HUES64 (cell line): ENCODE measurements around the gene PTPRM.

Source experiments
- H3K27ac ChIP-seq: 2 replicates; pipeline ENCODE4 v1.7.0; 2013; ENCODE audit warnings: low read depth, low read length, inconsistent platforms
- H3K27me3 ChIP-seq: 2 replicates; pipeline ENCODE4 v1.6.1; 2013; ENCODE audit warnings: mild to moderate bottlenecking, low read length; ENCODE audit not compliant: insufficient read depth
- H3K36me3 ChIP-seq: 2 replicates; pipeline ENCODE4 v1.6.1; 2013; ENCODE audit warnings: mild to moderate bottlenecking, low read length; ENCODE audit not compliant: insufficient read depth
- H3K4me1 ChIP-seq: 2 replicates; pipeline ENCODE4 v1.6.1; 2013; ENCODE audit warnings: mild to moderate bottlenecking, low read length, moderate library complexity; ENCODE audit not compliant: insufficient read depth
- H3K4me3 ChIP-seq: 2 replicates; pipeline ENCODE4 v1.5.1; 2013; ENCODE audit warnings: mild to moderate bottlenecking, low read length, moderate library complexity
- H3K9ac ChIP-seq: 2 replicates; pipeline ENCODE4 v1.6.1; 2013; ENCODE audit warnings: mild to moderate bottlenecking, low read depth, low read length
- H3K9me3 ChIP-seq: 2 replicates; pipeline ENCODE4 v1.6.1; 2013; ENCODE audit warnings: low read depth, low read length; ENCODE audit not compliant: insufficient read depth
- WGBS: fragments of 150-250, 120-280 bp; methylation state at CpG from one replicate; pipeline ENCODE4 v1.1.7; 2013; ENCODE audit warnings: missing lambda C conversion rate; 5-methylcytosine and 5-hydroxymethylcytosine counted together

PTPRM gene

DNA sequence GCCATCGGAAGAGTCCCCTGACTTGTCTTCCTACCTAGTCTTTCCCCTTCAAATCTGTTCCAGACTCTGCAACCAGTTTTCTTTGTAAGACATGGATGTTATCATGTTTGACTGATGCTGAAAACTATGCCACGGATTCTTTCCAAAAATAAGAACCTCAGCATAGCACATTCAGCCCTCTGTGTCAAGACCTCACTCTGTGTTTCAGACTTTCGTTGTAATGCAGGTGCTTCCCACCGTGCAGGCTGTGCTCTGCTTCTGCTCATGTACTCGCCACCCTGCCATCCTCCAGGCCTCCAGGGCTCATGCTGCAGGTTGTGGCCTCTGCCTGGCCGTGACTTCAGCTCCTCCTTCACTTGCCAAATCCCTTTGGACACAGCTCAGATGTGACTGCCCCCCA, 695.1 kb downstream of the PTPRM start:
- Histone ChIP-seq H3K27me3 (no peaks in the 10 kb centered on the region), H3K9ac (no peak overlapping the region), H3K4me1 (peaks cover 12% of the 10 kb centered on the region; the same call in 1 of the 2 replicates), H3K4me3 (no peak overlapping the region), H3K36me3 (no peaks in the 10 kb centered on the region), H3K27ac (no peak overlapping the region), H3K9me3 (no peaks in the 10 kb centered on the region)
- whole genome bisulfite sequencing = 85% methylated on average over 6 of the region's 6 CpGs

- H3K9ac ChIP-seq = no peak overlapping the region
- no peaks in the 10 kb centered on the region for H3K9me3 ChIP-seq
- H3K4me3 ChIP-seq = no peak overlapping the region
- H3K4me1 ChIP-seq = peaks cover 12% of the 10 kb centered on the region; the same call in 1 of the 2 replicates
- no peaks in the 10 kb centered on the region for H3K36me3 ChIP-seq
- H3K27ac ChIP-seq = no peak overlapping the region
- H3K27me3 ChIP-seq = no peaks in the 10 kb centered on the region
- WGBS = 95% methylated on average over 4 of the region's 5 CpGs
These were observed 697.0 kb downstream of the PTPRM start for GRCh38 chr18:8264116-8264515.

DNA sequence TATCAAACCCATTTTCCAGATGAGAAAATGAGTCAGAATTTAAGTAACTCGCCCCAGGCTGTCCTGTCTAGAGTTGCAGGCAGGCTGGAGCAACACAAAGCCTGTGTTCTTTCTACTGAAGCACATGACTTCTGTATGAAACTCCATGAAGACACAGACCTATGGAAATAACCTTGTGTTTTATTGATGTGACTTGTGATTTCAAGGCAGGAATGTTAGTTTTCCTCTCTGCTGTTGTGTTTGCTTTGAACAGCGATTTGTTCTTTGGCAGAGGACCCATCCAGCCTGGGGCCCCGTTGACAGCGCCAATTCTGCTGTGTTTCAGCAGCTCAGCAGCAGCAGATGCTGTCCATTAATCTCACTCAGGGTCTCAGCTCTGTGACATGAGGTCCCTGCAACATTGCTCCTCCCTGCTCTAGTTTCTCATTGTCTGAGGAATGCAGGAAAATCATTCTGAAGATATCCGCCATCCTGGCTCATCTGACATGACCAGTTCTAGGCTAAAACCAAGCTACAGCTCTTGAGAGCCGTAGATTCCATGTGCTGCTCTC, 697.8 kb downstream of the PTPRM start:
- Histone ChIP-seq H3K36me3 (no peaks in the 10 kb centered on the region), H3K27me3 (no peaks in the 10 kb centered on the region), H3K27ac (no peak overlapping the region), H3K9ac (no peak overlapping the region), H3K4me3 (no peak overlapping the region), H3K9me3 (no peaks in the 10 kb centered on the region), H3K4me1 (peaks cover 10% of the 10 kb centered on the region; the same call in 1 of the 2 replicates)
- WGBS = 95% methylated on average over 6 of the region's 6 CpGs

DNA sequence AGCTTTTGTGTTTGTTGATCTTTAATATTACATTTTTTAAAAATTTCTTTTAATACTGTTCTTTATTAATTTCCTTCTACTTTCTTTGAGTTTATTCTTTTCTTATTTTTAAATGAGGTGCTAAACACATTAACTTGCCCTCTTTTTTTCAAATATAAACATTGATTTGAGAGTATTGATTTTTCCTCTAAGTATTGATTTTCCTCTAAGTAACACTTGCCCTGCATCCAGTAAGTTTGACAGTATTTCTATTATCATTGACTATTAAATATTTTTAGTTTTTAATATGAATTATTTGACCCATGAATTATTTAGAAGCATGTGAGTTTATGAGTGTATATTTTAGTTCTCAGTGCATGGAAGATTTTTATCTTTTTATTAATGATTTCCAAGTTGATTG, 705.1 kb downstream of the PTPRM start:
- Histone ChIP-seq H3K27ac (no peak overlapping the region), H3K9me3 (no peaks in the 10 kb centered on the region), H3K4me1 (no peaks in the 10 kb centered on the region), H3K36me3 (no peaks in the 10 kb centered on the region), H3K4me3 (no peak overlapping the region), H3K27me3 (no peaks in the 10 kb centered on the region), H3K9ac (no peak overlapping the region)

DNA sequence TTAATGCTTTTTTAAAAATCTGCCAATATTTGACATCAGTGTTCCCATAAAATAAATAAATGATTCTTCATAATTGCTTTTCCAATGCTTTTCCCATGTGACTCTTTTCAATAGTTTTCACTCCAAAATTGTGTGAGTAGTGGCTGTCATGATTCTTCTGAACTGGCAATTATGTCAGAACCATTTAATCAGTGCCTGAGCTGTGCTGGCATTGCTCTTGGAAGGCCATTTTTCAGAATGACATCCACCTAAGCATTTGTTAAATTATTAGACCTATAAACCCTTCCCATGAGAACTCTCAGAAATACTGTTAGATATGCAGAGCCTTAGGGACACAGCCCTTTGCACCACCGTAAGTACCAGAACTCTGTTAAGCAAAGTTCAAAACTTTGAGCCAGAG, 707.3 kb downstream of the PTPRM start:
- 100% methylated on average over 1 of the region's 1 CpG for WGBS
- H3K27me3 ChIP-seq = no peaks in the 10 kb centered on the region
- H3K4me1 ChIP-seq = no peaks in the 10 kb centered on the region
- H3K9ac ChIP-seq = no peak overlapping the region
- no peaks in the 10 kb centered on the region for H3K36me3 ChIP-seq
- no peak overlapping the region for H3K27ac ChIP-seq
- no peak overlapping the region for H3K4me3 ChIP-seq
- no peaks in the 10 kb centered on the region for H3K9me3 ChIP-seq

DNA sequence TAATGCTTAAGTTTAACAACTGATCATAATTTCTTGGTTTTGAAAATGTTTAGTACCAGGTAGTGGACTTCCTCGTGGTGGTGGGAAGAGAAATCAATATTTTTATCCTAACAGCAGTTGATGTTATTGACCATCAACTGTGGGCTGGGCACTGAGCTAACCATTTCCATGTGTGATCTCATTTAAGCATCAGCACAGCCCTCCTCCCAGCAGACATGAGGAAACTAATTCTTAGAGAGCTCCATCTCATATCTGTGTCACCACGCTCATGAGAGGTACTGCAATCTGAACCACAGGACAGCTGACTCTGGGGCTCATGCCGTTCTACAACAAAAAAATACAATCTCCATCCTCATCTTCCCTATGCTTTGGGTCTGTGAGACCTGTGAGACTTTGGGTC, 709.3 kb downstream of the PTPRM start:
- H3K9ac ChIP-seq = no peak overlapping the region
- no peaks in the 10 kb centered on the region for H3K9me3 ChIP-seq
- H3K4me1 ChIP-seq = no peaks in the 10 kb centered on the region
- H3K27ac ChIP-seq = no peak overlapping the region
- WGBS = 85% methylated on average over 2 of the region's 3 CpGs
- no peaks in the 10 kb centered on the region for H3K36me3 ChIP-seq
- no peak overlapping the region for H3K4me3 ChIP-seq
- no peaks in the 10 kb centered on the region for H3K27me3 ChIP-seq

GRCh38 chr18:8277270-8277669, 710.2 kb downstream of the PTPRM start:
- no peak overlapping the region for H3K9ac ChIP-seq
- H3K27me3 ChIP-seq = no peaks in the 10 kb centered on the region
- H3K36me3 ChIP-seq = no peaks in the 10 kb centered on the region
- no peak overlapping the region for H3K27ac ChIP-seq
- no peak overlapping the region for H3K4me3 ChIP-seq
- no peaks in the 10 kb centered on the region for H3K9me3 ChIP-seq
- H3K4me1 ChIP-seq = no peaks in the 10 kb centered on the region
- WGBS = 88% methylated on average over 1 of the region's 1 CpG

DNA sequence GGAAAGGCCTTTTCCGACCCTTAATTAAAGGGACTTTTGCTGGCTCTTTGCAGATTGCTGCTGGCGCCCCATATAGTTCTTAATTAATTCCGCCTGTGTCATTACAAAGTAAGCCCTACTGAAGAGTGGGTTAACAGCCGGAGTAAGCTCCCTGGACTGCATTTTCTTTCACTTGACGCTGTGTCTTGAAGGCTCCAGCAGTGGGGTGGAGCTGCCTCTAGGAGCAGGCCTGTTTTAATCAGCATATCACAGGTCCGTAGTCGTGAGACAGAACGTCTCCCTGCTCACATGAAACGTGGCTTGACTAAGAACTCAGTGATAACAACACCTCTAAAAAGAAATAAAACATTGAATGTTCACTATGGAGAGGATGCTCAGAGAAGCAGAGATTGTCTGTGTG, 712.2 kb downstream of the PTPRM start:
- Histone ChIP-seq H3K36me3 (no peaks in the 10 kb centered on the region), H3K4me1 (no peaks in the 10 kb centered on the region), H3K27me3 (no peaks in the 10 kb centered on the region), H3K9ac (no peak overlapping the region), H3K4me3 (no peak overlapping the region), H3K27ac (no peak overlapping the region), H3K9me3 (no peaks in the 10 kb centered on the region)
- 71% methylated on average over 9 of the region's 9 CpGs for WGBS

GRCh38 chr18:8279781-8280330, 712.7 kb downstream of the PTPRM start:
- H3K9me3 ChIP-seq = no peaks in the 10 kb centered on the region
- WGBS = 92% methylated on average over 7 of the region's 7 CpGs
- H3K36me3 ChIP-seq = no peaks in the 10 kb centered on the region
- no peaks in the 10 kb centered on the region for H3K27me3 ChIP-seq
- no peak overlapping the region for H3K4me3 ChIP-seq
- H3K4me1 ChIP-seq = no peaks in the 10 kb centered on the region
- no peak overlapping the region for H3K9ac ChIP-seq
- no peak overlapping the region for H3K27ac ChIP-seq

DNA sequence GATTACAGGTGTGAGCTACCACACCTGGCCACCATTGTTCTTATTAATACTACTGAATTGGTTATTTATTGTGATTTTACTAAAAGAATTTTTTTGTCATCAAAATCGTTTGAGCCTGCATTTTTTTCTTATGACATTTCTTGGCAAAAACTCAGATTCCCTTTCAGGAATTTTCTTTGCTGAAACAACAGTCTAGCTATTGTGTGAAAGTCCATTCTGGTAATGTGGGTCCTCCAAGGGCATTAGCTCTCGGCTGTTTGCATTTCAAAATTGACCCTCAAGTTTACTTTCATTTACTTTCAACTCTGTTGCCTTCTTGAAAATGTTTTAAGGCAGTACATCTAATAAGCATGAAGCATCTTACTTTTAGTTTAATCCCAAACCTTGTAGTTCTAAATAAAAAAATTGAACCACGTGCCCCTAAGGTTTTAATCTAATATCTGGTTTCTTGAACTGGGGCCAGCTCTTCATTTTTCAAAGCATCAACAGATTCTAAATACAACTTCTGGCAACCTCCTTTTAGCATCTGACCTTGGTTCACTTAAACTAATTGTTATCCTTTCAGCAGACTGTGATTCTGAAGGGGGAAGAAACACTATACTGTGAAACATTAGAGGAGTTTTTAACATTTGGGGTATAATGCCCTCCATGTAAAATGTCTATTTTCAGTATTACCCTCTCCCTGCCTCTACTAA, 716.9 kb downstream of the PTPRM start:
- Histone ChIP-seq H3K9ac (no peak overlapping the region), H3K4me3 (no peak overlapping the region), H3K36me3 (no peaks in the 10 kb centered on the region), H3K27ac (no peak overlapping the region), H3K4me1 (no peaks in the 10 kb centered on the region), H3K9me3 (no peaks in the 10 kb centered on the region), H3K27me3 (no peaks in the 10 kb centered on the region)
- WGBS = 80% methylated on average over 3 of the region's 3 CpGs

DNA sequence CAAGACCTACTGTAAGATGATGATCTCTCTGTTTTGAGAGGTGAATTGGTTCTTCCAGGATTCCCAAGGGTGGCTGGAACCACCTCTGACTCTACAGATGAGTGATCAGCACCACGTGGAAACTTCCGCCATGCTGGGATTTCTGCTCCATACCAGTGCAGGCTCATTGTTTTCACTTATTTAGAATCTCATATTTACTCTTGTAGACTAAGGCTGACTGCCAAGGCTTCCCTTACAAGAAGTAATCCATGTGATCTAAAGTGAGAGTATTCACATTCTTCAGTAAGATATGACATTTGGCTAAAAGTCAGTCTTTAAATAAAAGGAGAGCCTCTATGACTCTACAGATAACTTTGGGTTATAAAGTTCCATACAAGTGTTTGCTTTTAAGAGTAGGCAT, 719.2 kb downstream of the PTPRM start:
- no peak overlapping the region for H3K9ac ChIP-seq
- 91% methylated on average over 2 of the region's 2 CpGs for WGBS
- no peaks in the 10 kb centered on the region for H3K4me1 ChIP-seq
- no peaks in the 10 kb centered on the region for H3K9me3 ChIP-seq
- H3K27me3 ChIP-seq = no peaks in the 10 kb centered on the region
- no peak overlapping the region for H3K4me3 ChIP-seq
- no peaks in the 10 kb centered on the region for H3K36me3 ChIP-seq
- no peak overlapping the region for H3K27ac ChIP-seq
